Mesenchymal stem cell (in vitro differentiated cells and primary cell): ENCODE results near the gene HYAL2.
"Not testable (repeated sequence)": the region's sequence is repeated elsewhere in the genome, so short reads cannot be mapped to it uniquely, and the experiment has no call there.

Source experiments
- DNase-seq: peaks from one replicate; pipeline ENCODE4 v3.0.0-alpha.2; 2013
- H2AFZ ChIP-seq: one replicate; pipeline ENCODE4 v1.6.1; 2013; ENCODE audit warnings: low read depth, mild to moderate bottlenecking, control low read depth, inconsistent platforms, low read length, moderate library complexity
- H2AK5ac ChIP-seq: 2 replicates; pipeline ENCODE4 v1.6.1; 2013; ENCODE audit warnings: low read length, moderate library complexity, mild to moderate bottlenecking, inconsistent platforms; ENCODE audit not compliant: severe bottlenecking
- H2BK120ac ChIP-seq: one replicate; pipeline ENCODE4 v1.6.1; 2013; ENCODE audit warnings: low read depth, mild to moderate bottlenecking, inconsistent platforms, low read length, moderate library complexity
- H2BK12ac ChIP-seq, 2 experiments: one replicate each; pipeline ENCODE4 v1.6.1; 2013; ENCODE audit warnings: inconsistent platforms in 2 of 2, low read length in 2 of 2, mild to moderate bottlenecking in 2 of 2, moderate library complexity in 2 of 2, control low read depth in 1 of 2
- H2BK15ac ChIP-seq: one replicate; pipeline ENCODE4 v1.6.1; 2013; ENCODE audit warnings: mild to moderate bottlenecking, low read depth, inconsistent platforms; ENCODE audit not compliant: poor library complexity, severe bottlenecking
- H2BK5ac ChIP-seq: 2 replicates; pipeline ENCODE4 v1.6.1; 2013; ENCODE audit warnings: low read depth, mild to moderate bottlenecking, low read length, control low read depth, inconsistent platforms; ENCODE audit not compliant: poor library complexity, severe bottlenecking
- H3K14ac ChIP-seq, 2 experiments: one replicate each; pipeline ENCODE4 v1.6.1; 2013; ENCODE audit warnings: inconsistent platforms in 2 of 2, low read length in 2 of 2, control low read depth in 1 of 2, mild to moderate bottlenecking in 1 of 2, moderate library complexity in 1 of 2
- H3K18ac ChIP-seq, 2 experiments: one replicate each; pipeline ENCODE4 v1.6.1; 2013; ENCODE audit warnings: inconsistent platforms in 2 of 2, low read length in 2 of 2, control low read depth in 1 of 2, low read depth in 1 of 2, mild to moderate bottlenecking in 1 of 2
- H3K23ac ChIP-seq, 2 experiments: one replicate each; pipeline ENCODE4 v1.6.1; 2013; ENCODE audit warnings: inconsistent platforms in 2 of 2, low read length in 2 of 2, mild to moderate bottlenecking in 2 of 2, moderate library complexity in 2 of 2, control low read depth in 1 of 2
- H3K27ac ChIP-seq: 2 replicates; pipeline ENCODE4 v1.5.1; 2013; ENCODE audit warnings: mild to moderate bottlenecking, moderate library complexity, low read length, control low read depth, inconsistent platforms; ENCODE audit not compliant: poor library complexity, severe bottlenecking
- H3K27me3 ChIP-seq, 2 experiments: 2 replicates each; pipeline versions ENCODE4 v1.6.1 to v1.7.0; 2013; ENCODE audit warnings: low read length in 2 of 2, mild to moderate bottlenecking in 2 of 2, moderate library complexity in 2 of 2, control low read depth in 1 of 2, inconsistent platforms in 1 of 2; ENCODE audit not compliant: control insufficient read depth in 1 of 2, insufficient read depth in 1 of 2
- H3K36me3 ChIP-seq, 2 experiments: 2 replicates each; pipeline versions ENCODE4 v1.6.1 to v1.7.0; 2013; ENCODE audit warnings: low read length in 2 of 2, control low read depth in 1 of 2, inconsistent platforms in 1 of 2, low read depth in 1 of 2, mild to moderate bottlenecking in 1 of 2; ENCODE audit not compliant: insufficient read depth in 2 of 2, control insufficient read depth in 1 of 2
- H3K4ac ChIP-seq, 2 experiments: one replicate each; pipeline ENCODE4 v1.6.1; 2013; ENCODE audit warnings: inconsistent platforms in 2 of 2, low read length in 2 of 2, mild to moderate bottlenecking in 2 of 2, moderate library complexity in 2 of 2, control low read depth in 1 of 2, low read depth in 1 of 2
- H3K4me1 ChIP-seq: 2 replicates; pipeline ENCODE4 v1.6.1; 2013; ENCODE audit warnings: low read depth, low read length, control low read depth; ENCODE audit not compliant: control insufficient read depth, insufficient read depth
- H3K4me2 ChIP-seq: 2 replicates; pipeline ENCODE4 v1.6.1; 2013; ENCODE audit warnings: low read length, mild to moderate bottlenecking, inconsistent platforms; ENCODE audit not compliant: poor library complexity, severe bottlenecking
- H3K4me3 ChIP-seq, 2 experiments: 2 replicates each; pipeline versions ENCODE4 v1.5.1 to v1.7.0; 2013; ENCODE audit warnings: low read length in 2 of 2, mild to moderate bottlenecking in 2 of 2, control low read depth in 1 of 2, low read depth in 1 of 2; ENCODE audit not compliant: insufficient read depth in 1 of 2
- H3K79me1 ChIP-seq: replicated peaks from 2 replicates; pipeline ENCODE4 v1.6.1; 2013; ENCODE audit warnings: mild to moderate bottlenecking, control low read depth, low read length, inconsistent platforms; ENCODE audit not compliant: poor library complexity, severe bottlenecking
- H3K9ac ChIP-seq: 2 replicates; pipeline ENCODE4 v1.7.0; 2013; ENCODE audit warnings: mild to moderate bottlenecking, low read length, moderate library complexity
- H3K9me3 ChIP-seq: 2 replicates; pipeline ENCODE4 v1.7.0; 2013; ENCODE audit warnings: mild to moderate bottlenecking, low read length; ENCODE audit not compliant: control insufficient read depth
- H4K8ac ChIP-seq: one replicate; pipeline ENCODE4 v1.6.1; 2013; ENCODE audit warnings: inconsistent platforms, mild to moderate bottlenecking, low read length, moderate library complexity
- H4K91ac ChIP-seq: one replicate; pipeline ENCODE4 v1.6.1; 2013; ENCODE audit warnings: mild to moderate bottlenecking, low read length, inconsistent platforms
- WGBS: methylation state at CpG from one replicate; pipeline ENCODE4 v1.1.7; 2013; ENCODE audit warnings: mixed read lengths; 5-methylcytosine and 5-hydroxymethylcytosine counted together

The HYAL2 gene

DNA sequence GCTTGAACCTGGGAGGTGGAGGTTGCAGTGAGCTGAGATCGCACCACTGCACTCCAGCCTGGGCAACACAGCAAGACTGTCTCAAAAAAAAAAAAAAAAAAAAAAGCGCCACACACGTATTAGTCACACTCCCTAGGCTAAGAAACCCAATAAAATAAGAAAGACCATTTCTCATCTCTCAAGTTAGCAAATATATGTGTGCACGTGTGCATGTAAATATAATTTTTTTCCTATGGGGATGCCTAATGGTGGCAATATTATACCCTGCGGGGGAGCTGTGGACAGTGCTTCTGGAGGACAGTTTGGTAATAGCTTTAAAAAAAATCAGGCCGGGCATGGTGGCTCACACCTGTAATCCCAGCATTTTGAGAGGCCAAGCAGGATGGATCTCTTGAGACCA is 38.4 kb downstream of the HYAL2 start:
- not testable (repeated sequence) for H3K27me3 ChIP-seq, H3K27ac ChIP-seq, H3K9ac ChIP-seq, H2BK12ac ChIP-seq, H3K4ac ChIP-seq, H2BK120ac ChIP-seq, H2BK5ac ChIP-seq, H2AFZ ChIP-seq, H4K91ac ChIP-seq, H4K8ac ChIP-seq, H2BK15ac ChIP-seq, H3K23ac ChIP-seq, H3K14ac ChIP-seq, H3K4me1 ChIP-seq, H3K79me1 ChIP-seq, H3K9me3 ChIP-seq, H3K4me2 ChIP-seq, DNase-seq, H3K18ac ChIP-seq, H3K4me3 ChIP-seq, H2AK5ac ChIP-seq
- H3K36me3 ChIP-seq: peaks cover 30 to 33% of the 10 kb centered on the region in 2 experiments
- 94% methylated on average over 4 of the region's 6 CpGs for WGBS

DNA sequence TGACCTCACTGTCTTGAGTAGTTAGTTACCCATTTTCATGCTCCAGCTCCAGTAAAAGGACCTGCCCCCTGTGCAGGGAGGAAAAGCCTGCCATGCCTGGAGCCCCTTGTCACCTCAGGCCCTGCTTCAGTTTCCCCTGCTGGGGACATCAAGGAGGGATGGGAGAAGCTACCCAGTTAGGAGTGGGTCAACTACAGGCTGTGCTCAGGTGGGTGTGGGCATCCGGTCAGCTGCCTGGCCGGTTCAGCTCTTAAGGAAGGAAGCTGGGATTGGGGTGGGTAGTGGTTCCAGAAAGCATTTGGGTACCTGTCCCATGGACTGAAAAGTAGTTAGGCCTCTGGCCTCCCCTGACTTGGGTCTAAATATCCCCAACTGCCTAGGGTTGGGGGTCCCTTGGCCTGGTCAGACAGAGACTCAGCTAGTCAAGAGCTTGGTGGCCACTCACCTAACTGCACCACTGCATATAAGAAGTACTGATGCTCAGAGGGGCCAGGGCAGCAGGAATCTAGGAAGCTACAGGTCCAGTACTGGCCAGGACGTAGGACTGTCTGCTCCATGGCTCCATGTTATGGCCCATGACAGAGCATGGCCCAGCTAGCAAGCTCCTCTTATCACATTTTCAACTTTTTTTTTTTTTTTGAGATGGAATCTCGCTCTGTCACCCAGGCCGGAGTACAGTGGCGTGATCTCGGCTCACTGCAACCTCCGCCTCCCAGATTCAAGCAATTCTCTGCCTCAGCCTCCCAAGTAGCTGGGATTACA is 43.1 kb downstream of the HYAL2 start:
- no peak overlapping the region for H2BK120ac ChIP-seq
- H3K4me1 ChIP-seq: peaks cover 13% of the 10 kb centered on the region
- DNase-seq: no peak
- no peak overlapping the region for H3K4ac ChIP-seq
- no peak overlapping the region for H2AFZ ChIP-seq
- no peaks in the 10 kb centered on the region for H3K9me3 ChIP-seq
- no peak overlapping the region for H3K23ac ChIP-seq
- H3K27ac ChIP-seq: no peak overlapping the region
- H4K8ac ChIP-seq: no peak overlapping the region
- peaks cover 8 to 23% of the 10 kb centered on the region in 2 experiments for H3K27me3 ChIP-seq
- no peak overlapping the region for H3K9ac ChIP-seq
- no peak overlapping the region for H2AK5ac ChIP-seq
- no peak overlapping the region for H3K4me3 ChIP-seq
- H4K91ac ChIP-seq: no peak overlapping the region
- H3K36me3 ChIP-seq: peaks cover 0 to 5% of the 10 kb centered on the region in 2 experiments
- H2BK5ac ChIP-seq: no peak overlapping the region
- WGBS: 96% methylated on average over 3 of the region's 8 CpGs
- no peak overlapping the region for H2BK15ac ChIP-seq
- no peak overlapping the region for H3K4me2 ChIP-seq
- no peaks in the 10 kb centered on the region for H3K79me1 ChIP-seq
- no peak overlapping the region for H3K18ac ChIP-seq
- no peak overlapping the region for H2BK12ac ChIP-seq
- H3K14ac ChIP-seq: no peak overlapping the region

DNA sequence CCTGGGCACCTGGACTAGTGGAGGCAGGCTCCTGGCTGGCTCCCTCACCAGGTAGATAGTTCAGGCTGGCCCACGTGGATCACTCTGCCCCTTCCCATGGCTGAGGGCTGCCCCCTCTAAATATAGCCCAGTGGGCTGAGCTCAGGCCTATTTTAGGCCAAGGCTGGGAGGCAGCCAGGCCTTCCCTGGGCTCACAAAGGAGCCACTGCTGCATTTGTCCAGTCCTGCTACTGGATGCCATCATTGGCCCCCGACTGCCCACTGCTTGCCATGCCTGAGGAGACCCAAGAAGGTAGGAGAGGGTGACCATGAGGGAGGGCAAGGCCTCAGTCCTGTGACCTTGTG is 43.7 kb downstream of the HYAL2 start, which contains the start of gene LSMEM2:
Gene LSMEM2, plus strand, starts transcription at position 208 of the 345 bp plus-strand sequence. Its CDS starts 27 bp downstream, at position 235.
- no peak within 1 kb of the TSS for H2BK15ac ChIP-seq
- no peak within 1 kb of the TSS for H3K18ac ChIP-seq
- no peaks in the 10 kb centered on the region for H3K9me3 ChIP-seq
- no peak within 1 kb of the TSS for H2BK120ac ChIP-seq
- H3K14ac ChIP-seq: no peak within 1 kb of the TSS
- H3K4ac ChIP-seq: no peak within 1 kb of the TSS
- H2BK5ac ChIP-seq: no peak within 1 kb of the TSS
- H3K27ac ChIP-seq: no peak within 1 kb of the TSS
- WGBS: 56% methylated on average over 2 of the region's 2 CpGs
- H4K8ac ChIP-seq: no peak within 1 kb of the TSS
- peaks cover 0 to 5% of the 10 kb centered on the region in 2 experiments for H3K36me3 ChIP-seq
- no peak within 1 kb of the TSS for H2BK12ac ChIP-seq
- H3K4me3 ChIP-seq: no peak within 1 kb of the TSS
- H3K23ac ChIP-seq: no peak within 1 kb of the TSS
- peaks cover 14 to 29% of the 10 kb centered on the region in 2 experiments for H3K27me3 ChIP-seq
- no peak within 1 kb of the TSS for H4K91ac ChIP-seq
- no peak within 1 kb of the TSS for H2AFZ ChIP-seq
- no peaks in the 10 kb centered on the region for H3K79me1 ChIP-seq
- H3K4me2 ChIP-seq: no peak within 1 kb of the TSS
- H3K4me1 ChIP-seq: peaks cover 14% of the 10 kb centered on the region
- H2AK5ac ChIP-seq: no peak within 1 kb of the TSS
- no peak within 1 kb of the TSS for H3K9ac ChIP-seq
- no peak for DNase-seq

DNA sequence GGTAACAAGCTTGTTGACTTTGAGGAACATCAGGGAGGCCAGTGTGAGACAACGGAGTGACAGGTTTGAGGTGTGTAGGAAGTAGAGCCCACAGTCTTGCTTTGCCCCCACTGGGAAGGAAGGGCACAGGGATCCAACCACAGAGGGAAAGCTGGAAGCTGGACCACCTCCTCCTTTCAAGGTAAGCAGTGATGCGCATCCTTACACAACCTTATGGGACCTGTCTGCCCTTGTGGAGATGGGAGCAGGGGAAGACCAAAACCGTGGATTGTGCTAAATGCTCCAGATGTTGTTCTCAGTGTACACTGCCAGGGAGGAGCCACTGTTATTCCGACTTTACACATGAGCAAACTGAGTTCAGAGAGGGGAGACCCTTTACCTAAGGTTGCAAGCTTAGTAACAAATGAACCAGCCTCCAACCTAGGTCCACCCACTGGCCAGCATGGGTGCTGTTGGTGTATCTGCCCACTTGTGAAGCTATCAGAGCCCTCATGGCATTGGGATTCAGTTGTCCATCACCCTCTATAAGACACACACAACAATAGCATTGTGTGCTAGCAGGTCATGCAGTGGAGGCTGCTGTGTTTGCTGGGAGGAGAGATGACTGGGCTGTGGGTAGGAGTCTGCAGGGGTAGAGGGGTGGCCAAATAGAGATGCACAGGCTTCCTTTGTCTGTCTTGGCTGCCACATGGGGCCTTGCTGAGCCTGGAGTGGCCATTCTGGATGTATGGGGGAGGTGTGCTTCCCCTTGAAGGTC is 44.2 kb downstream of the HYAL2 start:
- H3K9me3 ChIP-seq: no peaks in the 10 kb centered on the region
- 85% methylated on average over 4 of the region's 4 CpGs for WGBS
- no peak overlapping the region for H3K9ac ChIP-seq
- H2BK120ac ChIP-seq: no peak overlapping the region
- peaks cover 0 to 5% of the 10 kb centered on the region in 2 experiments for H3K36me3 ChIP-seq
- no peak overlapping the region for H3K27ac ChIP-seq
- H4K91ac ChIP-seq: no peak overlapping the region
- H3K4me3 ChIP-seq: no peak overlapping the region
- H2BK5ac ChIP-seq: no peak overlapping the region
- no peak overlapping the region for H2AK5ac ChIP-seq
- H2BK15ac ChIP-seq: no peak overlapping the region
- H3K27me3 ChIP-seq: peaks cover 19 to 31% of the 10 kb centered on the region in 2 experiments
- no peak overlapping the region for H3K23ac ChIP-seq
- no peaks in the 10 kb centered on the region for H3K79me1 ChIP-seq
- no peak overlapping the region for H2AFZ ChIP-seq
- H3K4me1 ChIP-seq: peaks cover 15% of the 10 kb centered on the region
- no peak overlapping the region for H2BK12ac ChIP-seq
- no peak overlapping the region for H4K8ac ChIP-seq
- H3K18ac ChIP-seq: no peak overlapping the region
- H3K14ac ChIP-seq: no peak overlapping the region
- DNase-seq: no peak
- H3K4ac ChIP-seq: no peak overlapping the region
- H3K4me2 ChIP-seq: no peak overlapping the region
